D721Med (cell line): ENCODE results near the gene SPP2.

ENCODE experiments used
- DNase-seq: peaks from one replicate; pipeline ENCODE4 v3.0.0; 2011; ENCODE audit warnings: low spot score; ENCODE audit not compliant: insufficient read length
- FAIRE-seq: peaks from 2 replicates; lab custom pipeline; 2011; peaks lifted over from hg19 to GRCh38; lab: Jason Lieb, UNC
- TF ChIP-seq, protein P1 (sequence below): IDR thresholded peaks from 2 replicates; pipeline ENCODE4 v1.5.1; 2012; ENCODE audit warnings: mild to moderate bottlenecking, control low read depth; ENCODE audit not compliant: insufficient read depth; ENCODE audit errors: missing control alignments

SPP2 gene

DNA sequence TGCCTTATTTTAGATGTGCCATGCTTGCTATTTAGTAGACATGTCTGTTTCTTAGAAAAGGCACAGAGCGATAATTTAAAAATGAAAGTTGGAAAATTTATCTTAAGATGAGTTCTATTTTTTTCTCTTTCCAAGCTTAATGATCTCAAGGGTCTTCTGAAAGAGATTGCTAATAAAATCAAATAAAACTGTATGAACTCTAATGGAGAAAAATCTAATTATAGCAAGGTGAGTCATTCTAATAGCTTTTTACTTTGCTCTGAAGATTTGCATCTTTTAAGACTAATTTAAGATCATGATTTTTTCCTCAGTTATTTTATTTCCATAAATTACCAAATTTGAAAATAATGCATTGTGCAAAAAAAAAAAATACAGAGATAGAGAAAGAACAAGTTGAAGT lies 36.1 kb upstream of the SPP2 start:
- TF ChIP-seq, protein P1, sequence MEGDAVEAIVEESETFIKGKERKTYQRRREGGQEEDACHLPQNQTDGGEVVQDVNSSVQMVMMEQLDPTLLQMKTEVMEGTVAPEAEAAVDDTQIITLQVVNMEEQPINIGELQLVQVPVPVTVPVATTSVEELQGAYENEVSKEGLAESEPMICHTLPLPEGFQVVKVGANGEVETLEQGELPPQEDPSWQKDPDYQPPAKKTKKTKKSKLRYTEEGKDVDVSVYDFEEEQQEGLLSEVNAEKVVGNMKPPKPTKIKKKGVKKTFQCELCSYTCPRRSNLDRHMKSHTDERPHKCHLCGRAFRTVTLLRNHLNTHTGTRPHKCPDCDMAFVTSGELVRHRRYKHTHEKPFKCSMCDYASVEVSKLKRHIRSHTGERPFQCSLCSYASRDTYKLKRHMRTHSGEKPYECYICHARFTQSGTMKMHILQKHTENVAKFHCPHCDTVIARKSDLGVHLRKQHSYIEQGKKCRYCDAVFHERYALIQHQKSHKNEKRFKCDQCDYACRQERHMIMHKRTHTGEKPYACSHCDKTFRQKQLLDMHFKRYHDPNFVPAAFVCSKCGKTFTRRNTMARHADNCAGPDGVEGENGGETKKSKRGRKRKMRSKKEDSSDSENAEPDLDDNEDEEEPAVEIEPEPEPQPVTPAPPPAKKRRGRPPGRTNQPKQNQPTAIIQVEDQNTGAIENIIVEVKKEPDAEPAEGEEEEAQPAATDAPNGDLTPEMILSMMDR = no peak
- FAIRE-seq (no peak), DNase-seq (no peak)

DNA sequence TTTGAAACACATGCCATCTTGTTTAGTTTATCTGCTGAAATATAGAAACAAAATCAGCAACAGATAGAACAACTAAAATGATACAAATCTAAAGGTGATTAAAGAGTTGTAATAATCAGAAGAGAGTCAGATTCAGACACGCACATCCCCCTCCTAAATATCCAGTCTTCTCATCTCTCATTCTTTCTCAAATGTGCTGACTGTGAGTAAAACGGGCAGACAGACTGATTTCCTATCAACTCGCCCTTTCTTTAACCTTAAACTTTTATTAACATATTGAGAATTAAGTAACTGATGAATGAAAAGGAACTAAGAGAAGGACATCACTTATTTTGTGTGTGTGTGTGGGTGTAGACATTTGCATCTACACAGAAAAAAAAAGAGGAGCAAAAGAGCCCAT lies 34.6 kb upstream of the SPP2 start:
- FAIRE-seq = no peak
- TF ChIP-seq, protein P1 = no peak
- DNase-seq = no peak

DNA sequence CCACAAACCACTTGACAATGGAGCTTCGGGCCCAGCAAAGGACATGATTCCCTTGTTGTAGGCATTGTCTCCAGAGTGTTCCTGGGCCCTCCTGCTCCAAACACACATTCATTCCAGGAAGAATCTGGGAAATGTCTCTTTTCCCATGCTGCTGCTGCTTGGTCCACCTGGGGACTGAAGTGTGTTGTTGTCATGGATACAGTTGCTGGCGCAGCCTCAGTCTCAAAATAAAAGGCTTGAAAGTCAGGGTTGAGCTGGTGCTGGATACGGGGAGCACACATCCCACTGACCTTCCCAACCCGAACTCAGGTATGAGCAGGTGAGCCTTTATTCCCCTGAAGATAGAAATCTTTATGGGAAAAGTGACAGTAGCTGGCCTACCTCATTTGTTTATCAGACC lies 30.6 kb upstream of the SPP2 start:
- DNase-seq (no peak), FAIRE-seq (no peak)
- TF ChIP-seq, protein P1 = no peak

DNA sequence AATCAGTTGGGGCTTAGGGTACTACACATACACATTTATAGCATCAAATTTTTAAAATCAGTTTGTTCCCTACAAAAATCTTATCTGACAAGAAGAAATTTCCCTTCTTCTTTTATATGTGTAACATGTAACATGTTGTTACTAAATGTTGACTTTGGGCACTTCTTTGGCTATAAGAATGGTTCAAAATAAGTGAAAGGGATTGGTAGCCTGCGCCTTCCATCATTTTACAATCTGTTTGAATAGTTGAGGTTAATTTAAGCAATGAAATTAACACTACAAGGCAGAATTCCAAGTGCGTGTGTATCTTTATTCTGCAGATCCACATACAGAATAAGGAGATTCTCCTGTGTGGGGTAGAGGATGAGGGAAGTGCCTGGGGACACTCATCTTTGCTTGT lies 30.2 kb upstream of the SPP2 start:
- no peak for DNase-seq
- no peak for FAIRE-seq
- TF ChIP-seq, protein P1 = no peak

DNA sequence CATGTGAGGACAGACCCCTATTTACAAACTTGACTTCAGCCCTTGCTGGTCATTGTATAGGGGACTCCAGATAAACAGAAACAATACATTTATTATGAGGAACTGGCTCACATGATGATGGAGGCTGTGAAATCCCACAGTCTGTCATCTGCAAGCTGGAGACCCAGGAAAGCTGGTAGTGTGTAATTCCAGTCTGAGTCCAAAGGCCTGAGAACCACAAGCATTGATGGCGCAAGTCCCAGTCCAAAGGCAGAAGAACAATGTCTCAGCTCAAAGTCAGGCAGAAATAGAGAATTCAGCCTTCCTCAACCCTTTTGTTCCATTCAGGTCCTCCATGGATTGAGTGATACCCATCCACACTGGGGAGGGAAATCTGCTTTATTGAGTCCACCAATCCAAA lies 28.1 kb upstream of the SPP2 start:
- TF ChIP-seq, protein P1 = no peak
- FAIRE-seq = no peak
- DNase-seq = no peak

DNA sequence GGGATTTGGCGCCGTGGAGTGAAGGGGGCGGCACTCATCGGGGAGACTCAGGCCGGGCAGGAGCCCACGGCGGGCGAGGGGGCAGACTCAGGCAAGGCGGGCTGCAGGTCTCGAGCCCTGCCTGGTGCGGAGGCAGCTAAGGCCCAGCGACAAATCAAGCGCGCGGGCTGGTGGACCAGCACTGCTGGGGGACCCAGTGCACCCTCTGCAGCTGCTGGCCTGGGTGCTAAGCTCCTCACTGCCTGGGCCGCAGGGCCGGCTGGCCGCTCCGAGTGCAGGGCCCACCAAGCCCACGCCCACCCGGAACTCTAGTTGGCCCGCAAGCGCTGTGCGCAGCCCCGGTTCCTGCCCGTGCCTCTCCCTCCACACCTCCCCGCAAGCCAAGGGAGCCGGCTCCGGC lies 26.2 kb upstream of the SPP2 start:
- FAIRE-seq (no peak), DNase-seq (no peak)
- TF ChIP-seq, protein P1 = no peak

DNA sequence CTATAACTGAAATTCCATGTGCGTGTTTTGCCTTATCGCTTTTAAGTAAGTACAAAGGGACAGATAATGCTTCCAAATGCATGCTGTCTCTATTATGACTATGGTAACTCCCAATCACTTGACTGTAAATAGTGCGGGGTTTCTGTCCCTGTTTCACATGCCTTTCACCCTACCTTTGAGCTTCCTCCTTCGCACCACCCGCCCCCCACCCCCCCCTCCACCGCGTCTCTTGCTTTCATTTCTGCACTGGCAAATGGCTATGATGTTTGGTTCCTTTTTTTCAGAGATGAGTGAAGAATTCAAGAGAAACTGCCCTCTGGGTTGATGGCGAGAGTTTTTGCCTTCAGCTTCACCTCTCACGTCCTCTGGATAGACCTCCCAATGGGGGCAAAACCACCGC lies 25.0 kb upstream of the SPP2 start:
- FAIRE-seq (no peak), DNase-seq (no peak)
- TF ChIP-seq, protein P1 = no peak
